ENCODE measurements around the gene CLASP2. TPM values are rescaled to one million over a fixed set of nuclear protein-coding genes. Genes with fewer than 3 reads are reported as not detected.
"Not testable (repeated sequence)": the region's sequence is repeated elsewhere in the genome, so short reads cannot be mapped to it uniquely, and the experiment has no call there.

The CLASP2 gene
- total RNA-seq, 1 donor from 2014 or later, result 65.0 TPM

GRCh38 chr3:33652736-33653135 lies 65.3 kb downstream of the CLASP2 start:
- Mint-ChIP-seq H3K4me1 (ENCODE audit: low read depth, unreplicated experiment) (peaks cover 17% of the 10 kb centered on the region), H3K27ac (ENCODE audit: unreplicated experiment) (no peak overlapping the region), H3K36me3 (ENCODE audit: low read depth, unreplicated experiment) (no peaks in the 10 kb centered on the region), H3K9me3 (ENCODE audit: unreplicated experiment) (no peaks in the 10 kb centered on the region), H3K4me3 (ENCODE audit: unreplicated experiment) (no peak overlapping the region), H3K27me3 (ENCODE audit: low read depth, unreplicated experiment) (no peaks in the 10 kb centered on the region)
- Histone ChIP-seq H3K4me3 (ENCODE audit: insufficient read depth, low read depth, low read length) (no peak overlapping the region), H3K27me3 (ENCODE audit: insufficient read depth, low read length) (no peaks in the 10 kb centered on the region), H2AFZ (ENCODE audit: low read depth, low read length) (no peak overlapping the region), H3K79me2 (ENCODE audit: insufficient read depth, low read length) (peaks cover 35% of the 10 kb centered on the region), H3K4me2 (ENCODE audit: low read length) (no peak overlapping the region), H3K36me3 (ENCODE audit: insufficient read depth, low read length) (no peaks in the 10 kb centered on the region), H3K4me1 (ENCODE audit: insufficient read depth, low read length) (no peaks in the 10 kb centered on the region), H3K9ac (ENCODE audit: low read length) (no peak overlapping the region), H3K27ac (ENCODE audit: low read depth, low read length) (no peak overlapping the region), H3K9me3 (ENCODE audit: insufficient read depth, low read depth, low read length) (no peaks in the 10 kb centered on the region), H4K20me1 (ENCODE audit: insufficient read depth, low read length) (peaks cover 4% of the 10 kb centered on the region)
- DNase-seq (ENCODE audit: low read depth) (no peak), FAIRE-seq (no peak)
- TF ChIP-seq EZH2 (IDR thresholded peaks at IDR 0.05; ENCODE audit: insufficient read depth, low read length) (no peak), CTCF (IDR thresholded peaks at IDR 0.05; ENCODE audit: insufficient read depth, low read depth, low read length) (no peak)

- H3K36me3 Mint-ChIP-seq (ENCODE audit: low read depth, unreplicated experiment); FAIRE-seq; H2AFZ ChIP-seq (ENCODE audit: low read depth, low read length); H3K4me1 ChIP-seq (ENCODE audit: insufficient read depth, low read length); H3K4me3 ChIP-seq (ENCODE audit: insufficient read depth, low read depth, low read length); H3K27me3 ChIP-seq (ENCODE audit: insufficient read depth, low read length); H3K36me3 ChIP-seq (ENCODE audit: insufficient read depth, low read length); H3K9ac ChIP-seq (ENCODE audit: low read length); H3K9me3 Mint-ChIP-seq (ENCODE audit: unreplicated experiment); DNase-seq (ENCODE audit: low read depth); H3K4me2 ChIP-seq (ENCODE audit: low read length); H3K27ac Mint-ChIP-seq (ENCODE audit: unreplicated experiment); H3K4me3 Mint-ChIP-seq (ENCODE audit: unreplicated experiment); H4K20me1 ChIP-seq (ENCODE audit: insufficient read depth, low read length); H3K27me3 Mint-ChIP-seq (ENCODE audit: low read depth, unreplicated experiment); H3K27ac ChIP-seq (ENCODE audit: low read depth, low read length); H3K9me3 ChIP-seq (ENCODE audit: insufficient read depth, low read depth, low read length): not testable (repeated sequence)
- peaks cover 17% of the 10 kb centered on the region for H3K4me1 Mint-ChIP-seq (ENCODE audit: low read depth, unreplicated experiment)
- peaks cover 27% of the 10 kb centered on the region for H3K79me2 ChIP-seq (ENCODE audit: insufficient read depth, low read length)
Observed at GRCh38 chr3:33651101-33651500, 67.0 kb downstream of the CLASP2 start.

- Mint-ChIP-seq H3K4me1 (ENCODE audit: low read depth, unreplicated experiment) (peaks cover 20% of the 10 kb centered on the region), H3K27ac (ENCODE audit: unreplicated experiment) (no peak overlapping the region), H3K4me3 (ENCODE audit: unreplicated experiment) (no peak overlapping the region), H3K36me3 (ENCODE audit: low read depth, unreplicated experiment) (no peaks in the 10 kb centered on the region), H3K9me3 (ENCODE audit: unreplicated experiment) (no peaks in the 10 kb centered on the region), H3K27me3 (ENCODE audit: low read depth, unreplicated experiment) (no peaks in the 10 kb centered on the region)
- TF ChIP-seq EZH2 (IDR thresholded peaks at IDR 0.05; ENCODE audit: insufficient read depth, low read length) (no peak), CTCF (IDR thresholded peaks at IDR 0.05; ENCODE audit: insufficient read depth, low read depth, low read length) (no peak)
- Histone ChIP-seq H3K4me2 (ENCODE audit: low read length) (no peak overlapping the region), H3K27me3 (ENCODE audit: insufficient read depth, low read length) (no peaks in the 10 kb centered on the region), H2AFZ (ENCODE audit: low read depth, low read length) (no peak overlapping the region), H3K9me3 (ENCODE audit: insufficient read depth, low read depth, low read length) (no peaks in the 10 kb centered on the region), H3K4me1 (ENCODE audit: insufficient read depth, low read length) (no peaks in the 10 kb centered on the region), H4K20me1 (ENCODE audit: insufficient read depth, low read length) (peaks cover 4% of the 10 kb centered on the region), H3K79me2 (ENCODE audit: insufficient read depth, low read length) (peaks cover 27% of the 10 kb centered on the region), H3K4me3 (ENCODE audit: insufficient read depth, low read depth, low read length) (no peak overlapping the region), H3K36me3 (ENCODE audit: insufficient read depth, low read length) (no peaks in the 10 kb centered on the region), H3K9ac (ENCODE audit: low read length) (no peak overlapping the region), H3K27ac (ENCODE audit: low read depth, low read length) (no peak overlapping the region)
- DNase-seq (ENCODE audit: low read depth) (no peak), FAIRE-seq (no peak)
Observed at GRCh38 chr3:33650495-33650894, 67.6 kb downstream of the CLASP2 start.
